A673 (cell line): ENCODE results near the gene HBD.

Experiments used
- CTCF ChIP-seq: fragments of 300-800, 200-600 bp; sonication (generic); conservative IDR thresholded peaks from 2 replicates; pipeline ENCODE4 v1.5.1; 2017; ENCODE audit warnings: low read depth, mild to moderate bottlenecking, antibody characterized with exemption, low read length, moderate library complexity, mixed read lengths
- EZH2 ChIP-seq: fragments of 200-600 bp; sonication (generic); IDR thresholded peaks from 2 replicates; pipeline ENCODE4 v1.6.1; 2017; ENCODE audit warnings: borderline replicate concordance, low read depth, mild to moderate bottlenecking, mixed read lengths, antibody characterized with exemption, low read length; ENCODE audit not compliant: poor library complexity, severe bottlenecking

GRCh38 chr11:5203366-5203765 is 30.9 kb downstream of the HBD start:
- TF ChIP-seq CTCF (no peak), EZH2 (no peak)
